T-helper 17 cell (primary cell): ENCODE results near the gene YEATS4. TPM values are rescaled to one million over a fixed set of nuclear protein-coding genes. Genes with fewer than 3 reads are reported as not detected.

Experiments used
- ATAC-seq: fragments of 150-1000 bp; cut with Tn5 transposase; 2 replicates; pipeline ENCODE4 v1.10.0; 2021; ENCODE audit warnings: mild to moderate bottlenecking, moderate library complexity
- DNase-seq, 3 donors: peaks; one replicate each; pipeline versions ENCODE4 v3.0.0 to v3.0.0-alpha.2; 2020 to 2021
- H3K9me3 ChIP-seq: one replicate; pipeline ENCODE4 v1.7.0; 2013; ENCODE audit warnings: low read length, mild to moderate bottlenecking; ENCODE audit not compliant: control insufficient read depth, poor library complexity, severe bottlenecking
- H3K27ac Mint-ChIP-seq: one replicate; pipeline ENCODE4 v1.8.0; 2022; ENCODE audit warnings: mild to moderate bottlenecking, moderate library complexity, mixed read lengths
- H3K27me3 Mint-ChIP-seq: one replicate; pipeline ENCODE4 v1.8.0; 2022; ENCODE audit warnings: mixed read lengths
- H3K36me3 Mint-ChIP-seq: one replicate; pipeline ENCODE4 v1.8.0; 2022; ENCODE audit warnings: low read depth, mixed read lengths
- H3K4me1 Mint-ChIP-seq: one replicate; pipeline ENCODE4 v1.8.0; 2022; ENCODE audit warnings: mild to moderate bottlenecking, mixed read lengths
- H3K4me3 Mint-ChIP-seq: one replicate; pipeline ENCODE4 v1.8.0; 2022; ENCODE audit warnings: mild to moderate bottlenecking, moderate library complexity, mixed read lengths
- total RNA-seq, 4 donors: library from RNA in 2 of 4; stranded (reverse) in 2 of 4; gene quantifications; one replicate each; pipeline ENCODE4 v1.2.3 and lab custom pipeline; 2022 to 2026

Gene YEATS4
- total RNA-seq, 2 donors from 2014 or later, result 34.0 to 36.7 TPM

- H3K36me3 Mint-ChIP-seq, result peaks cover 8% of the 10 kb centered on the region
- H3K9me3 ChIP-seq, result no peaks in the 10 kb centered on the region
- H3K27ac Mint-ChIP-seq, result no peak overlapping the region
- ATAC-seq, result no peak
- H3K4me3 Mint-ChIP-seq, result no peak overlapping the region
- no peaks in the 10 kb centered on the region for H3K27me3 Mint-ChIP-seq
- no peak for DNase-seq
- H3K4me1 Mint-ChIP-seq, result peaks cover 2% of the 10 kb centered on the region
Observed at GRCh38 chr12:69412655-69413054, 53.1 kb downstream of the YEATS4 start.

GRCh38 chr12:69415471-69416275, 56.1 kb downstream of the YEATS4 start:
- H3K9me3 ChIP-seq, result no peaks in the 10 kb centered on the region
- ATAC-seq (no peak), DNase-seq (no peak)
- Mint-ChIP-seq H3K27ac (peak overlapping the region; percentile 56), H3K4me1 (peaks cover 2% of the 10 kb centered on the region), H3K27me3 (no peaks in the 10 kb centered on the region), H3K4me3 (no peak overlapping the region), H3K36me3 (peaks cover 6% of the 10 kb centered on the region)

GRCh38 chr12:69417231-69417630, 57.7 kb downstream of the YEATS4 start:
- peaks cover 2% of the 10 kb centered on the region for H3K4me1 Mint-ChIP-seq

GRCh38 chr12:69417741-69418167, 58.2 kb downstream of the YEATS4 start:
- Mint-ChIP-seq H3K4me1 (peaks cover 2% of the 10 kb centered on the region), H3K27ac (no peak overlapping the region), H3K36me3 (peaks cover under 1% of the 10 kb centered on the region), H3K27me3 (no peaks in the 10 kb centered on the region), H3K4me3 (no peak overlapping the region)
- no peak for ATAC-seq
- DNase-seq, result no peak
- no peaks in the 10 kb centered on the region for H3K9me3 ChIP-seq

More at GRCh38 chr12:69417231-69417630, 57.7 kb downstream of the YEATS4 start:
- Mint-ChIP-seq H3K4me3 (no peak overlapping the region), H3K27me3 (no peaks in the 10 kb centered on the region), H3K36me3 (peaks cover 2% of the 10 kb centered on the region), H3K27ac (no peak overlapping the region)
- no peaks in the 10 kb centered on the region for H3K9me3 ChIP-seq
- no peak for DNase-seq
- no peak for ATAC-seq

- Mint-ChIP-seq H3K27me3 (no peaks in the 10 kb centered on the region), H3K4me1 (peaks cover 2% of the 10 kb centered on the region), H3K27ac (no peak overlapping the region), H3K4me3 (no peak overlapping the region), H3K36me3 (no peaks in the 10 kb centered on the region)
- DNase-seq, result no peak
- ATAC-seq, result no peak
- H3K9me3 ChIP-seq, result no peaks in the 10 kb centered on the region
Observed at GRCh38 chr12:69419701-69420100, 60.2 kb downstream of the YEATS4 start.

- H3K27me3 Mint-ChIP-seq, result no peaks in the 10 kb centered on the region
- H3K4me3 Mint-ChIP-seq, result no peak overlapping the region
- H3K9me3 ChIP-seq, result no peaks in the 10 kb centered on the region
- H3K27ac Mint-ChIP-seq, result no peak overlapping the region
- no peak for ATAC-seq
- H3K4me1 Mint-ChIP-seq, result no peaks in the 10 kb centered on the region
- no peak for DNase-seq
- no peaks in the 10 kb centered on the region for H3K36me3 Mint-ChIP-seq
Observed at GRCh38 chr12:69421548-69421947, 62.0 kb downstream of the YEATS4 start.

GRCh38 chr12:69423037-69423905, 63.7 kb downstream of the YEATS4 start:
- no peaks in the 10 kb centered on the region for H3K9me3 ChIP-seq
- DNase-seq, result no peak

GRCh38 chr12:69425417-69425816, 65.9 kb downstream of the YEATS4 start:
- Mint-ChIP-seq H3K27ac (no peak overlapping the region), H3K36me3 (no peaks in the 10 kb centered on the region), H3K4me3 (no peak overlapping the region), H3K27me3 (no peaks in the 10 kb centered on the region), H3K4me1 (peaks cover 3% of the 10 kb centered on the region)
- H3K9me3 ChIP-seq, result no peaks in the 10 kb centered on the region
- DNase-seq (no peak), ATAC-seq (no peak)

More at GRCh38 chr12:69423037-69423905, 63.7 kb downstream of the YEATS4 start:
- no peak for ATAC-seq
- Mint-ChIP-seq H3K36me3 (no peaks in the 10 kb centered on the region), H3K27me3 (no peaks in the 10 kb centered on the region), H3K27ac (no peak overlapping the region), H3K4me3 (no peak overlapping the region), H3K4me1 (no peaks in the 10 kb centered on the region)

- no peaks in the 10 kb centered on the region for H3K9me3 ChIP-seq
Observed at GRCh38 chr12:69428351-69429073, 69.0 kb downstream of the YEATS4 start.

GRCh38 chr12:69430942-69431590, 71.5 kb downstream of the YEATS4 start:
- Mint-ChIP-seq H3K4me1 (peaks cover 3% of the 10 kb centered on the region), H3K27me3 (no peaks in the 10 kb centered on the region), H3K27ac (no peak overlapping the region), H3K36me3 (no peaks in the 10 kb centered on the region), H3K4me3 (no peak overlapping the region)
- ATAC-seq (no peak), DNase-seq (no peak)
- no peaks in the 10 kb centered on the region for H3K9me3 ChIP-seq

More at GRCh38 chr12:69428351-69429073, 69.0 kb downstream of the YEATS4 start:
- H3K27ac Mint-ChIP-seq, result no peak overlapping the region
- H3K36me3 Mint-ChIP-seq, result no peaks in the 10 kb centered on the region
- DNase-seq (no peak), ATAC-seq (no peak)
- H3K4me3 Mint-ChIP-seq, result no peak overlapping the region
- peaks cover 3% of the 10 kb centered on the region for H3K4me1 Mint-ChIP-seq
- no peaks in the 10 kb centered on the region for H3K27me3 Mint-ChIP-seq

GRCh38 chr12:69431591-69432222, 72.2 kb downstream of the YEATS4 start:
- no peaks in the 10 kb centered on the region for H3K36me3 Mint-ChIP-seq
- H3K27me3 Mint-ChIP-seq, result no peaks in the 10 kb centered on the region
- ATAC-seq, result no peak
- DNase-seq, result no peak
- no peak overlapping the region for H3K4me3 Mint-ChIP-seq
- no peak overlapping the region for H3K27ac Mint-ChIP-seq
- peaks cover 3% of the 10 kb centered on the region for H3K4me1 Mint-ChIP-seq
- no peaks in the 10 kb centered on the region for H3K9me3 ChIP-seq

- no peak overlapping the region for H3K4me3 Mint-ChIP-seq
- no peaks in the 10 kb centered on the region for H3K9me3 ChIP-seq
- no peak overlapping the region for H3K27ac Mint-ChIP-seq
- no peaks in the 10 kb centered on the region for H3K36me3 Mint-ChIP-seq
- ATAC-seq (no peak), DNase-seq (no peak)
- peaks cover 3% of the 10 kb centered on the region for H3K4me1 Mint-ChIP-seq
- H3K27me3 Mint-ChIP-seq, result no peaks in the 10 kb centered on the region
Observed at GRCh38 chr12:69433653-69434052, 74.1 kb downstream of the YEATS4 start.
